Measurements from ENCODE around the gene TNFAIP2. TPM values are rescaled to one million over a fixed set of nuclear protein-coding genes. Genes with fewer than 3 reads are reported as not detected.

Gene TNFAIP2
- total RNA-seq, 1 donor from 2014 or later: 21.9 TPM

GRCh38 chr14:103086771-103087342 is 36.4 kb upstream of the TNFAIP2 start:
- Histone ChIP-seq H3K9me3 (ENCODE audit: control insufficient read depth in 3 of 3, low read length in 3 of 3) (no peaks in the 10 kb centered on the region), H3K4me3 (ENCODE audit: low read length in 3 of 3) (no peak overlapping the region), H3K27me3 (ENCODE audit: control insufficient read depth in 3 of 3, insufficient read depth in 3 of 3, low read length in 3 of 3) (peaks cover 24 to 38% (median 26%) of the 10 kb centered on the region in 3 donors), H3K4me1 (ENCODE audit: control insufficient read depth in 3 of 3, insufficient read depth in 3 of 3, low read length in 3 of 3) (peaks cover 7 to 10% (median 9%) of the 10 kb centered on the region in 3 donors), H3K36me3 (ENCODE audit: control insufficient read depth in 3 of 3, insufficient read depth in 3 of 3, low read length in 3 of 3) (no peaks in the 10 kb centered on the region), H3K27ac (ENCODE audit: low read depth, low read length) (no peak overlapping the region), H3K9ac (ENCODE audit: low read depth in 1 of 3, low read length in 3 of 3) (no peak overlapping the region)

GRCh38 chr14:103087343-103087835 is 35.9 kb upstream of the TNFAIP2 start:
- Histone ChIP-seq H3K4me3 (ENCODE audit: low read length in 3 of 3) (no peak overlapping the region), H3K27me3 (ENCODE audit: control insufficient read depth in 3 of 3, insufficient read depth in 3 of 3, low read length in 3 of 3) (peaks cover 20 to 34% (median 26%) of the 10 kb centered on the region in 3 donors), H3K36me3 (ENCODE audit: control insufficient read depth in 3 of 3, insufficient read depth in 3 of 3, low read length in 3 of 3) (no peaks in the 10 kb centered on the region)

GRCh38 chr14:103088921-103089320 is 34.3 kb upstream of the TNFAIP2 start:
- H3K27me3 ChIP-seq (ENCODE audit: control insufficient read depth in 3 of 3, insufficient read depth in 3 of 3, low read length in 3 of 3): peaks cover 20 to 28% (median 23%) of the 10 kb centered on the region in 3 donors
- no peak overlapping the region for H3K9ac ChIP-seq (ENCODE audit: low read depth in 1 of 3, low read length in 3 of 3)
- no peak overlapping the region for H3K27ac ChIP-seq (ENCODE audit: low read depth, low read length)
- no peaks in the 10 kb centered on the region for H3K36me3 ChIP-seq (ENCODE audit: control insufficient read depth in 3 of 3, insufficient read depth in 3 of 3, low read length in 3 of 3)
- peaks cover 7 to 10% (median 9%) of the 10 kb centered on the region in 3 donors for H3K4me1 ChIP-seq (ENCODE audit: control insufficient read depth in 3 of 3, insufficient read depth in 3 of 3, low read length in 3 of 3)
- no peaks in the 10 kb centered on the region for H3K9me3 ChIP-seq (ENCODE audit: control insufficient read depth in 3 of 3, low read length in 3 of 3)
- no peak overlapping the region for H3K4me3 ChIP-seq (ENCODE audit: low read length in 3 of 3)

More at GRCh38 chr14:103087343-103087835, 35.9 kb upstream of the TNFAIP2 start:
- no peak overlapping the region for H3K9ac ChIP-seq (ENCODE audit: low read depth in 1 of 3, low read length in 3 of 3)
- no peak overlapping the region for H3K27ac ChIP-seq (ENCODE audit: low read depth, low read length)
- no peaks in the 10 kb centered on the region for H3K9me3 ChIP-seq (ENCODE audit: control insufficient read depth in 3 of 3, low read length in 3 of 3)
- H3K4me1 ChIP-seq (ENCODE audit: control insufficient read depth in 3 of 3, insufficient read depth in 3 of 3, low read length in 3 of 3): peaks cover 7 to 10% (median 9%) of the 10 kb centered on the region in 3 donors

GRCh38 chr14:103089386-103090335 is 33.6 kb upstream of the TNFAIP2 start:
- Histone ChIP-seq H3K27ac (ENCODE audit: low read depth, low read length) (no peak overlapping the region), H3K27me3 (ENCODE audit: control insufficient read depth in 3 of 3, insufficient read depth in 3 of 3, low read length in 3 of 3) (peaks cover 13 to 23% (median 17%) of the 10 kb centered on the region in 3 donors)

GRCh38 chr14:103090481-103091020 is 32.7 kb upstream of the TNFAIP2 start:
- Histone ChIP-seq H3K36me3 (ENCODE audit: control insufficient read depth in 3 of 3, insufficient read depth in 3 of 3, low read length in 3 of 3) (no peaks in the 10 kb centered on the region), H3K9ac (ENCODE audit: low read depth in 1 of 3, low read length in 3 of 3) (no peak overlapping the region), H3K4me3 (ENCODE audit: low read length in 3 of 3) (no peak overlapping the region), H3K9me3 (ENCODE audit: control insufficient read depth in 3 of 3, low read length in 3 of 3) (no peaks in the 10 kb centered on the region), H3K27me3 (ENCODE audit: control insufficient read depth in 3 of 3, insufficient read depth in 3 of 3, low read length in 3 of 3) (peaks cover 6 to 15% (median 8%) of the 10 kb centered on the region in 3 donors), H3K4me1 (ENCODE audit: control insufficient read depth in 3 of 3, insufficient read depth in 3 of 3, low read length in 3 of 3) (peaks cover 5 to 9% (median 7%) of the 10 kb centered on the region in 3 donors), H3K27ac (ENCODE audit: low read depth, low read length) (no peak overlapping the region)

More at GRCh38 chr14:103089386-103090335, 33.6 kb upstream of the TNFAIP2 start:
- Histone ChIP-seq H3K9ac (ENCODE audit: low read depth in 1 of 3, low read length in 3 of 3) (no peak overlapping the region), H3K36me3 (ENCODE audit: control insufficient read depth in 3 of 3, insufficient read depth in 3 of 3, low read length in 3 of 3) (no peaks in the 10 kb centered on the region), H3K4me3 (ENCODE audit: low read length in 3 of 3) (no peak overlapping the region), H3K4me1 (ENCODE audit: control insufficient read depth in 3 of 3, insufficient read depth in 3 of 3, low read length in 3 of 3) (peaks cover 5 to 7% (median 7%) of the 10 kb centered on the region in 3 donors), H3K9me3 (ENCODE audit: control insufficient read depth in 3 of 3, low read length in 3 of 3) (no peaks in the 10 kb centered on the region)

GRCh38 chr14:103091041-103091882 is 32.0 kb upstream of the TNFAIP2 start:
- no peak overlapping the region for H3K27ac ChIP-seq (ENCODE audit: low read depth, low read length)
- H3K27me3 ChIP-seq (ENCODE audit: control insufficient read depth in 3 of 3, insufficient read depth in 3 of 3, low read length in 3 of 3): peaks cover 3 to 11% (median 3%) of the 10 kb centered on the region in 3 donors
- no peaks in the 10 kb centered on the region for H3K9me3 ChIP-seq (ENCODE audit: control insufficient read depth in 3 of 3, low read length in 3 of 3)
- H3K9ac ChIP-seq (ENCODE audit: low read depth in 1 of 3, low read length in 3 of 3): peak overlapping the region in 2 of 3 donors; percentile 38 to 54
- peaks cover 5 to 9% (median 7%) of the 10 kb centered on the region in 3 donors for H3K4me1 ChIP-seq (ENCODE audit: control insufficient read depth in 3 of 3, insufficient read depth in 3 of 3, low read length in 3 of 3)
- no peaks in the 10 kb centered on the region for H3K36me3 ChIP-seq (ENCODE audit: control insufficient read depth in 3 of 3, insufficient read depth in 3 of 3, low read length in 3 of 3)
- peak overlapping the region; percentile 30 to 60 (median 51) for H3K4me3 ChIP-seq (ENCODE audit: low read length in 3 of 3)

- no peaks in the 10 kb centered on the region for H3K9me3 ChIP-seq (ENCODE audit: control insufficient read depth in 3 of 3, low read length in 3 of 3)
- peaks cover 5 to 9% (median 7%) of the 10 kb centered on the region in 3 donors for H3K4me1 ChIP-seq (ENCODE audit: control insufficient read depth in 3 of 3, insufficient read depth in 3 of 3, low read length in 3 of 3)
- H3K9ac ChIP-seq (ENCODE audit: low read depth in 1 of 3, low read length in 3 of 3): peak overlapping the region in 1 of 3 donors; percentile 50
- peaks cover 2 to 6% (median 3%) of the 10 kb centered on the region in 3 donors for H3K27me3 ChIP-seq (ENCODE audit: control insufficient read depth in 3 of 3, insufficient read depth in 3 of 3, low read length in 3 of 3)
- H3K27ac ChIP-seq (ENCODE audit: low read depth, low read length): no peak overlapping the region
- H3K36me3 ChIP-seq (ENCODE audit: control insufficient read depth in 3 of 3, insufficient read depth in 3 of 3, low read length in 3 of 3): no peaks in the 10 kb centered on the region
- H3K4me3 ChIP-seq (ENCODE audit: low read length in 3 of 3): peak overlapping the region in 2 of 3 donors; percentile 51 to 60
Measured at GRCh38 chr14:103091883-103092222, 31.4 kb upstream of the TNFAIP2 start.

- Histone ChIP-seq H3K9ac (ENCODE audit: low read depth in 1 of 3, low read length in 3 of 3) (peak overlapping the region in 1 of 3 donors; percentile 25), H3K4me1 (ENCODE audit: control insufficient read depth in 3 of 3, insufficient read depth in 3 of 3, low read length in 3 of 3) (peaks cover 5 to 9% (median 7%) of the 10 kb centered on the region in 3 donors), H3K9me3 (ENCODE audit: control insufficient read depth in 3 of 3, low read length in 3 of 3) (no peaks in the 10 kb centered on the region), H3K27ac (ENCODE audit: low read depth, low read length) (peak overlapping the region; percentile 28), H3K36me3 (ENCODE audit: control insufficient read depth in 3 of 3, insufficient read depth in 3 of 3, low read length in 3 of 3) (no peaks in the 10 kb centered on the region), H3K4me3 (ENCODE audit: low read length in 3 of 3) (no peak overlapping the region), H3K27me3 (ENCODE audit: control insufficient read depth in 3 of 3, insufficient read depth in 3 of 3, low read length in 3 of 3) (peaks cover 0 to 4% (median 3%) of the 10 kb centered on the region in 3 donors)
Measured at GRCh38 chr14:103093856-103094405, 29.3 kb upstream of the TNFAIP2 start.
